ENCODE measurements around the gene B4GAT1. TPM values are rescaled to one million over a fixed set of nuclear protein-coding genes. Genes with fewer than 3 reads are reported as not detected.

The B4GAT1 gene
- total and polyA plus RNA-seq, 2 donors (not counting 1 experiment from before 2014, with no cell fraction given) = 1.4 to 5.2 TPM

DNA sequence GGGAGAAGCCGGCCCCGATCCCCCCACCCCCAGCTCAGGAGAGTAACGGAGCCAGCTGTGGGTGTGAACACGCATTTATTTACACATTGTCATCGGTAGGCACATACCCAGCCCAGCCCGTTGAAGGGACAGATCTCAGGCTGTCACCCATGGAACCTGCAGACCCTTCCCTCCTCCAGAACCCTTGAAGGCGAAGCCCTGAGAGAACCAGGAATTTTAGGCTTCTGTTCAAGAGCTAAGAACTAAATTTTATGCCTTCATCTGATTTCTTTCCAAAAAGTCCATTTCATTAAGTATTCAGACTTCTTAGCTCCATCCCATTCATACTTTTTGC is 2.1 kb downstream of the B4GAT1 start:
- peak overlapping the region; percentile 91 for H3K9ac ChIP-seq (ENCODE audit: low read length)
- 11% methylated on average over 7 of the region's 7 CpGs for WGBS (ENCODE audit: insufficient coverage)
- peaks cover 19 to 44% of the 10 kb centered on the region in 2 donors for H3K4me1 ChIP-seq (ENCODE audit: control insufficient read depth in 2 of 2, insufficient read depth in 2 of 2, low read length in 2 of 2)
- H4K20me1 ChIP-seq (ENCODE audit: control insufficient read depth, insufficient read depth, low read length, poor library complexity, severe bottlenecking) = peaks cover 44% of the 10 kb centered on the region
- peak overlapping the region; percentile 90 for H3K4me2 ChIP-seq (replicated peaks; ENCODE audit: low read depth, low read length, poor library complexity, severe bottlenecking)
- H3K9me3 ChIP-seq (ENCODE audit: control extremely low read depth in 1 of 3, control insufficient read depth in 2 of 3, insufficient read depth in 1 of 3, low read length in 2 of 3) = no peaks in the 10 kb centered on the region
- intact Hi-C loops (cut with micrococcal nuclease) = loop anchor here (1.0 to 5.0 kb wide), 5 partner anchors 17 to 77 kb away; partner anchors contain the start of genes RAB1B and SLC29A2
- ChIA-PET CTCF (interaction anchor here (0.8 to 5.2 kb wide), 8 partner anchors 13 to 714 kb away, joined by 3 to 44 read pairs (median 6); partner anchors contain the start of gene BBS1), POLR2A (interaction anchor here (0.6 to 2.2 kb wide), 2 partner anchors 28 to 33 kb away, joined by 7 to 12 read pairs; partner anchors contain the start of gene CD248)
- no peak for TF ChIP-seq EZH2 (IDR thresholded peaks at IDR 0.05; ENCODE audit: borderline replicate concordance, insufficient read depth, low read depth, low read length, poor library complexity, severe bottlenecking)
- TF ChIP-seq, protein P1, sequence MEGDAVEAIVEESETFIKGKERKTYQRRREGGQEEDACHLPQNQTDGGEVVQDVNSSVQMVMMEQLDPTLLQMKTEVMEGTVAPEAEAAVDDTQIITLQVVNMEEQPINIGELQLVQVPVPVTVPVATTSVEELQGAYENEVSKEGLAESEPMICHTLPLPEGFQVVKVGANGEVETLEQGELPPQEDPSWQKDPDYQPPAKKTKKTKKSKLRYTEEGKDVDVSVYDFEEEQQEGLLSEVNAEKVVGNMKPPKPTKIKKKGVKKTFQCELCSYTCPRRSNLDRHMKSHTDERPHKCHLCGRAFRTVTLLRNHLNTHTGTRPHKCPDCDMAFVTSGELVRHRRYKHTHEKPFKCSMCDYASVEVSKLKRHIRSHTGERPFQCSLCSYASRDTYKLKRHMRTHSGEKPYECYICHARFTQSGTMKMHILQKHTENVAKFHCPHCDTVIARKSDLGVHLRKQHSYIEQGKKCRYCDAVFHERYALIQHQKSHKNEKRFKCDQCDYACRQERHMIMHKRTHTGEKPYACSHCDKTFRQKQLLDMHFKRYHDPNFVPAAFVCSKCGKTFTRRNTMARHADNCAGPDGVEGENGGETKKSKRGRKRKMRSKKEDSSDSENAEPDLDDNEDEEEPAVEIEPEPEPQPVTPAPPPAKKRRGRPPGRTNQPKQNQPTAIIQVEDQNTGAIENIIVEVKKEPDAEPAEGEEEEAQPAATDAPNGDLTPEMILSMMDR (IDR thresholded peaks at IDR 0.05) = no peak
- peaks cover 47% of the 10 kb centered on the region for H3K4me1 Mint-ChIP-seq
- no peak for DNase-seq
- H3K27ac ChIP-seq (ENCODE audit: low read length in 2 of 2) = peak overlapping the region; percentile 75 to 86
- H3K27me3 Mint-ChIP-seq = no peaks in the 10 kb centered on the region
- H3K4me3 Mint-ChIP-seq = peak overlapping the region; percentile 97
- no peak for ATAC-seq (ENCODE audit: low read depth)
- peak overlapping the region; percentile 82 for H2AFZ ChIP-seq (ENCODE audit: insufficient read depth, low read depth, low read length, poor library complexity, severe bottlenecking)
- H3K9me3 Mint-ChIP-seq (ENCODE audit: insufficient read depth) = no peaks in the 10 kb centered on the region
- H3K36me3 ChIP-seq (replicated peaks in 1 of 2; ENCODE audit: control extremely low read depth in 1 of 2, control insufficient read depth in 1 of 2, extremely low read depth in 1 of 2, insufficient read depth in 2 of 2, low read length in 1 of 2) = peaks cover 0 to 20% of the 10 kb centered on the region in 2 experiments
- peak overlapping the region in 4 of 5 experiments; percentile 74 to 90 (median 82) for H3K4me3 ChIP-seq (ENCODE audit: control extremely low read depth in 1 of 5, extremely low read depth in 1 of 5, insufficient read depth in 1 of 5, low read depth in 2 of 5, low read length in 4 of 5)
- peaks cover 31% of the 10 kb centered on the region for H3K79me2 ChIP-seq (ENCODE audit: control insufficient read depth, insufficient read depth, low read length)
- H3K27me3 ChIP-seq (replicated peaks in 1 of 4; ENCODE audit: control extremely low read depth in 1 of 4, control insufficient read depth in 3 of 4, insufficient read depth in 4 of 4, low read length in 3 of 4) = no peaks in the 10 kb centered on the region
- peak overlapping the region; percentile 96 for H3K27ac Mint-ChIP-seq
